KBM-7 (cell line): ENCODE data around the gene SOX5.
"Not testable (repeated sequence)": the region's sequence is repeated elsewhere in the genome, so short reads cannot be mapped to it uniquely, and the experiment has no call there.

Source experiments
- DNase-seq: peaks from one replicate; pipeline ENCODE4 v3.0.0-alpha.2; 2015
- in situ Hi-C: fragments of 300-500 bp; cut with MboI; formaldehyde crosslinking; loops from 2 replicates; pipeline ENCODE4 v1.14.3; 2020; ENCODE audit warnings: low sequenced_read_pairs, low pct_unique_long_range_greater_than_20kb, mixed read lengths

The SOX5 gene

DNA sequence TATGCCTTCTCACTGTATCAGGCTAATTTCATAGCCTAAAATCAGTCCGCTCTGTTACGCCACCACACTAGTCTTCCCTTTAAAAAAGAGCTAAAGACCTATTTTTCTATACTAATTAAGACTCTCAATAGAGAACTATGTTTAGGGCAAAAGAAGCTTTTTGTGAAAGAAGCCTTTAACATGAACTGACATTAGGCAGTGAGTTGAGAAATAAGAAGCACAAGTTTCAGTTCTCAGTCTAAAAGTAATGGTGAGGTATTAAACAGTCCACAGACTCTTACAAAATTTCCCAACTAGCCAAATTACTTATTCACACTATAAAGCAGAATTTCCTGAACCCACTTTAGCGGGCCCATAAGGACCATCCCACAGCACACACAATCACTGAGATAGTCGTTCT, 93.7 kb downstream of the SOX5 start:
- no peak for DNase-seq
- in situ Hi-C loops = no loop called here

DNA sequence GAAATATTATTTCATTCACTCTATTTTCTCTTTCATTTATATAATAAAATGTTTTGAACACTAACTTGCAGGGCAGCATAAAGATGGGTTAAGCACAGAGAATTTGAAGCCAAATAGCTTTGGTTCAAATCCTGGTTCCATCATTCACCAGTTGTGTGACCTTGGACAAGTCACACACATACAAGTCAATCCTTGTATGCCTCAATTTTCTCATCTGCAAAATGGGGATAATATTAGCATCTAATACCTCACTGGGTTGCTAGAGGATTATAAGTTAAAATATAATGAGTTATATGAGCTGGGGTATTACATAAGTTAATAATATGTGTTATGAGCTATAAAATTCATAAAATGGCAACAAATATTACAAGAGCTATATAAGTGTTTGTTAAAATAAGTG, 94.9 kb downstream of the SOX5 start:
- in situ Hi-C loops = no loop called here

DNA sequence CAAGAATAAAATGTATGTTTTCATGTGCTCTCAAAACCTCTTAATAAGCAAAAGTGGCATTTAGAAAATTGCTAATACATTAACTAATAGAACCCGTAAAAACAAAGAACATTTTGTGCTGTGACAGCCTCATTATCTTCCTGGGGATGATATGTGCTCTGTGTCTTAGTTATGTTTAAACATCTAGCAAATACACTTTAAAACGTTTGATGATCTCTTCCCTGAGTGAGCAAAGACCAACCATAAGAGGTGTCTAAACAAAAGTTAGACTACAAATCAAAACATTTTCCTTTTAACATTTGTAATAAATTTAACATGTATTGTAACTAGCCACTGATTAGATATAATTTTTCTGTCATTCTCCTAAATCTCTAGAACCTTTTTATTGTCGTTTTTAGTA, 95.8 kb downstream of the SOX5 start:
- DNase-seq = no peak
- in situ Hi-C loops = no loop called here

More for the DNA sequence above, 94.9 kb downstream of the SOX5 start:
- no peak for DNase-seq

DNA sequence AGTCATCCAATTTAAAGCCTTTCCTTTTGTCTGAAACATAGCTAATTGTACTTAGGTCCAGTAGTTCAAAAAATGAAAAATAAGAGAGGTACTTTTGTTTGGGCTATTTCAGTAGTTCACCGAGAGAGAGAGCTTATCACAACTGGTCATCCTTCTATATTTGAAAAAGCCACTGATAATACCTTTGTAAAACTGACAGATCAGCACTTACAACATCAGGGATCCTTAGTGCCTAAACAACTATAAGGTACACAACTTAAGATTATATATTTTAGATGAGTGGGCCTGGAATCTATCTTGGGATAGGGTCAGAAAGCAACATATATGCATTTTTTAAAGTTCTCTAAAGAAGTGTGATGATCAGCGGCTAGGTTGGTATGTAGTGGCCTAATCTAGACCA, 97.9 kb downstream of the SOX5 start:
- in situ Hi-C loops = no loop called here
- no peak for DNase-seq

DNA sequence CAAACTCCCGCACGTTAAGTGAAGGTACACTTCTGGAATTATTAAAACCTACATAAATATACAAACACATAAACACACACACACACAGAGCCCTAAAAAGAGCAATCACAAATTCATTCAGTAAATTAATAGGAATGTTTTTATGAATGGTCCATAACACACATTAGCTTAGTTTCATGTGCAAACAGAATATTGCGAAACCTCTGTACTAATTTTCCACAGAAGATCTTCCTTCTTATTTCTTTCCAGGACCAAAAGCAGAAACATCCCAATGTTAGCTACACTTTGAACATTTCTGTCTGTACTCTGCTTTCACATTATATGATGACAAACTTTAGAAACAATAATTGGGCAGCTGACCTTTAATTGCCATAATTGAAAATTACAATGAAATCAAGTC, 101.6 kb downstream of the SOX5 start:
- in situ Hi-C loops = no loop called here
- no peak for DNase-seq

DNA sequence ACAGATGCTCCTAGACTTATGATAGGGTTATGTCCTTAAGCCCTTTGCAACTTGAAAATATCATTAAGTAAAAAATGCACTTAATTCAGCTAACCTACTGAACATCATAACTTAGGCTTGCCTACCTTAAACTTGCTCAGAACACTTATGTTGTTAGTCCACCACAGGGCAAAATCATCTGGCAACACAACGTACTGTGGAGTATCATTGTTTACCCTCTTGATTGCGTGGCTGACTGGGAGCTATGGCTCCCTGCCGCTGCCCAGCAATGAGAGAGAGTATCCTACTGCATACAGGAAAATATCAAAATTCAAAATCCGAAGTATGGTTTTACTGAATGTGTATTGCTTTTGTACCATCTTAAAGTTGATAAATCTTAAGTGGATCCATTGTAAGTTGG, 105.5 kb downstream of the SOX5 start:
- in situ Hi-C loops = no loop called here
- DNase-seq = no peak

DNA sequence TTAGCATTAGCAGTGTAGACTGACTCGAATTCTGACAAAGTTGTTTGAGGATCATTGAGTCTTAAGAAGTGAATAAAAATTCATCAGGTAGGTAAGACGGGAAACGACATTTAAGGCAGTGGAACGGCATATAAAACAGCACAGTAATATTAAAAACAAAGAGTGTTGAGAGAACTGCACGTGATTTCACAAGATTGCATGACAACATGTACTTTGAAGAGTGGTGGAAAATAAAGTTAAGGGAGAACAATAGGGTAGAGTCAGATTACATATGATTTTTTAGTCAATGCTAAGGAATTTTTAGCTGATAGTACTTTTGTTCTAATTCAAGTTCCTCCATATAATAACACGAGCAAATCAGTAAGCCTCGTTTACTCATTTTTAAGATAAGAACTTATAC, 115.4 kb downstream of the SOX5 start:
- in situ Hi-C loops = no loop called here

DNA sequence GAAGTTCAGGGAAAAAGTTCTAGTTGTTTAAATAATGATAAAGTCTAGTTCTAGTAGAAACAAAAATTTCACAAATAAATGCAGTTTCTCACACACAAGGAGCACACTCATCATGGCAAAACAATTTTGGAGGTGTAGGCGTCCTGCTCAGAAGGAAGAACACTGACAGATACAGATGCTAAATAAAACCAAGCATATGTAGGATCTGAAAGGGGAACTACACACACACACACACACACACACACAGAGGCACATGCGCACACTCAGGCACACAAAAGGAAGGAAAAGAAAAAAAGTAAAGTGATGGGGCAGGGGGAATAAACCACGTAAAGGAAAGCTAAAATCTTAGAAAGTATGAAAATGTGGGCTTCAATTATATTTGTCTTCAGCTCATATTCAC, 117.7 kb downstream of the SOX5 start:
- in situ Hi-C loops = no loop called here
- DNase-seq = no peak

More for the DNA sequence above, 115.4 kb downstream of the SOX5 start:
- no peak for DNase-seq

DNA sequence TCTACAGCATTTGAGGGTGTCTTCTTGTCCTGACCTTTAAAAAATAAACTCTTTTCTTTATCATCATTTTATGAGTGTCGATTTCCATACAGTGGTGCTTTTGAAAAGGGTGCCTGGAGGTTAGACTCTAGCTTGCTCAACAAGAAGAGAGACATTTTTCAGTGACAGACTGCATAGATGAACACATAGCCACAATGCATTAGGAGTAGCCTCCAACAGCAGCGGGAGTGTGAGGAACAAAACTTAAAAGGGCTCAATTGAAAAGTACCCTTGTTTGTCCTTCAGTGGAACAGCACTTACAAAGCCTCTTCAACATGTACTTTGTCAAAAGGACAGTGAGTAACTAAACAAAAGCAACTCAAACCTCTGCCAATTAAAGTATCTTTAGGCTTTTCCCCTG, 119.3 kb downstream of the SOX5 start:
- in situ Hi-C loops = no loop called here
- no peak for DNase-seq

DNA sequence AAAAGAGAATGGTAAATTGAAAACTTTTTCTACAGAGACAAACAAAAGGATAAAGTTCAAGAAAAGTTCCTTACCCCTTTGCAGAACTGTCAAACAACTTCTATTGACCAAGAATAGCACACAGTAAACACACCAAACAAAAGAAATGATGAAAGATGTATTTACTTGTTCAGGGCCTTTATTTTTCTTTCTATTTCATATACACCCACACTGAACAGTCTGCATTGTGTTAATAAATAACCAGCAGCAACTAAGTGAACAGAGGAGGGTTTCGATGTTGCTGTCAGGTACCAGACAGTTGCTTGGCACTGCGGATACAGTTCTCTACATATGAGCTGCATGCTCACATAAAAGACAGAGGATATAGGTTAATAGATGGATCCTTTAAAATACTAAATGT, 122.1 kb downstream of the SOX5 start:
- in situ Hi-C loops = no loop called here
- DNase-seq = no peak

DNA sequence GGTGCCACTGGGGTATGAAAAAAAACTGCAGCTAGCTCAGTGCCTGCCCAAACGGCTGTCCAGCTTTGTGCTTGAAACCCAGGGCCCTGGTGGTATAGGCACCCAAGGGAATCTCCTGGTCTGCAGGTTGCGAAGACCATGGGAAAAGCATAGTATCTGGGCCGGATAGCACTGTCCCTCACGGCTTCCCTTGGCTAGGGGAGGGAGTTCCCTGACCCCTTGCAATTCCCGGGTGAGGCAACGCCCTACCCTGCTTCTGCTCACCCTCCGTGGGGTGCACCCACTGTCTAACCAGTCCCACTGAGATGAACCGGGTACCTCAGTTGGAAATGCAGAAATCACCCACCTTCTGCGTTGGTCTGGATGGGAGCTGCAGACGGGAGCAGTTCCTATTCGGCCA, 124.3 kb downstream of the SOX5 start:
- in situ Hi-C loops = not testable (repeated sequence)

DNA sequence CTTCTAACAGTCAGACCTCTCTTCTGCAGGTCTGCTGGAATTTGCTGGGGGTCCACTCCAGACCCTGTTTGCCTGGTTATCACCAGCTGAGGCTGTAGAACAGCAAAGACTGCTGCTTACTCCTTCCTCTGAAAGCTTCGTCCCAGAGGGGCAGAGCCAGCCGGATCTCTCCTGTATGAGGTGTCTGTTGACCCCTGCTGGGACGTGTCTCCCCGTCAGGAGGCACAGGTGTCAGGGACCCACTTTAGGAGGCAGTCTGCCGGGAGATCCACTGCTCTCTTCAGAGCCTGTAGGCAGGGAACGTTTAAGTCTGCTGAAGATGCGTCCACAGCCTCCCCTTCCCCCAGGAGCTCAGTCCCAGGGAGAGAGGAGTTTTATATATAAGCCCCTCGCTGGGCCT, 125.1 kb downstream of the SOX5 start:
- DNase-seq = no peak
- in situ Hi-C loops = no loop called here

More for the DNA sequence above, 124.3 kb downstream of the SOX5 start:
- DNase-seq = not testable (repeated sequence)

DNA sequence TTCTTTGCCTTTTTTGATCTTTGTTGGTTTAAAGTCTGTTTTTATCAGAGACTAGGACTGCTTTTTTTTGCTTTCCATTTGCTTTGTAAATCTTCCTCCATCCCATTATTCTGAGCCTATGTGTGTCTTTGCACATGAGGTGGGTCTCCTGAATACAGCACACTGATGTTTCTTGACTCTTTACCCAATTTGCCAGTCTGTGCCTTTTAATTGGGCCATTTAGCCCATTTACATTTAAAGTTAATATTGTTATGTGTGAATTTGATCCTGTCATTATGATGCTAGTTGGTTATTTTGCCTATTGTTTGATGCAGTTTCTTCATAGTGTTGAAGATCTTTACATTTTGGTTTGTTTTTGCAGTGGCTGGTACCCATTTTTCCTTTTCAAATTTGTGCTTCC, 126.6 kb downstream of the SOX5 start:
- DNase-seq, in situ Hi-C loops: not testable (repeated sequence)

DNA sequence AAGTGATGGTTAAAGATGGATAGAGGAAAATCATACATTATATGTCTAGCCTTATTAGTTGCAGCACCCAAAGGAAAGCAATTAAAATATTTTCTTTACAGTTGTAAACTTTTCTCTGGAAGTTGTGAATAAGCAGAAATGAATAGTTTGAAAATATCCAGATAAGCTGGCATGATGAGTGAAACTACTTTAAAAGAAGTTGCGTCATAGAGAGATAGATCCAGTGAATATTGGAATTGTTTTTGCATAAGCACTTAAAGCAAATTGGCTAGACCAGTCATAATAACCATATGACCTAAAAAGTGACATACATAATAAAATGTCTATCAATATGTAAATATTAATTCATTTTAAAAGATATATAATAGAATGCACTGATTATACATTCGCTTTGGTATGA, 132.1 kb downstream of the SOX5 start:
- no peak for DNase-seq
- in situ Hi-C loops = no loop called here

DNA sequence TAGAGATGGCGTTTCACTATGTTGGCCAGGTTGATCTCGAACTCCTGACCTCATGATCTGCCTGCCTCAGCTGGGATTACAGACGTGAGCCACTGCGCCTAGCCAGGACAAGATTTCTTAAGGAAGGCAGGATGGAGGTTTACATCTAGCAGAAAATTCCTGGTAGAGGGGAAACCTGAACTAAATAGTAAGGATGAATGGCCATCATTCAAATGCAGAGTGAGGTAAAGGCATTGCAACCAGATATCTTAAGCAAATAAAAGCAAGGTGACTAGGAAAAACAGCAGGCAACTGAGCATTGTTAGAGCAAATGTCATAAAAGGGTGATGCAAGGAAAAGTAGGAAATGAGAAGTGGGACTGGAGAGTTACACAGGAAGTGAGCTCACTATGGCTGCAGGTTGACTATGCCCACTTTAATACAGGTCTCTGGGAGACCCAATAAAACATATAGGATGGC, 133.0 kb downstream of the SOX5 start:
- in situ Hi-C loops = no loop called here
- DNase-seq = no peak

DNA sequence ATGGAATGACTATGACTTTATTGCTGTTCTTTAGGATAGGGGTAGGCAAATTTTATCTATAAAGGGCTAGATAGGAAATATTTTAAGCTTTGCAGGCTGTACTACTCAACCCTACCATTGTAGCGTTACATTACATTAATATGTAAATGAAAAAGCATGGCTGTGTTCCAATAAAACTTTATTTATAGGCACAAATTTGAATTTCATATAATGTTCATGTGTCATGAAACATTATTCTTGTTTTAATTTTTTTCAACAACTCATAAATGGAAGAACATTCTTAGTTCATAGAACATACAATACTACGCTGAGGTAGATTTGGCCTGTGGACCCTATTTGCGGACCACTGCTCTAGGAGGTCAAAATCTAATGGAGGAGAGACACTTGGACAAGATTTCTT, 133.7 kb downstream of the SOX5 start:
- in situ Hi-C loops = no loop called here
- no peak for DNase-seq

DNA sequence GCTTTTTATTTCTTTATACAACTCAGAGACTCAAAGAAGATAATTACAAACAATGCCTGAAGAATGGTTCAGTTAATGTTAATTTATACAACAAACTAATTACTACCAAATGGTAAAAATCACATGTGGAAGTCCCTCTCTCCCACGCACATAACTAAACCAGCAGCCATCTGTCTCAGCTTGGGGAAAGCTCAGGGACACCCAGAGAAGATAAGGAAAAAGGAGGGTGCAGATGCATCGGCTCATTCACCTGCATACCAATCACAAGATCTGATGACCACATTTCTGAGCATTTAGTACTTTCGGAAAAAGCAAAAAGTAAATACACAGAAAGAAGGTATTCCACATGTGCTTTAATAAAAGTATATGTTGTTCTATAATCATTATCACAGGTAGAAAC, 136.3 kb downstream of the SOX5 start:
- DNase-seq = no peak
- in situ Hi-C loops = no loop called here

DNA sequence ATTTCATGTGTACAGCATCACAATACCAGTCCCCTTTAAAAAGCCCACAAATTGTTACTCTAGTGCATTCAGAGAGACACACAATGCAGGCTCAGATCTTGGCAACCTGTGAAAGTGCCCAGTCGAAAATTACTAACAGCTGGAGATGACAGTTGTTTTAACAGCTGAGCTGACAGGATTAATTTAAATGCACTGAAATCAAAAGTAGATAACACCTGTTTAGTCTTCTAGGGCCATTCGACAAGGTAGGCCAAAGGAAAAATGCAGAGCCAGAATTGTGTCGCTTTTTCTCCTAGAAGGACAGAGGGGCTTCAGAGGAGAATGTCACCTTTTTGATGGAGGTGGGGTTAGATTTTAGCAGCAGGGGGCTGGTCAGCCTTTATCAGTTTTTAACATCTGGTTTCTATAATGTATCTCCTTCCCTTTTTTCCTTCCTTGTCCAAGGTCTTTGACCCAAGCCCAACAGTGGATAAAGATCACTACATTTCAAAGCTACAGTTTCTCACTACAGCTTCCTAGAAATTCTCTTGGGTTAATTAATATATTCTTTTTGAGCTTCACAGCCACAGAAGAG, 139.1 kb downstream of the SOX5 start:
- DNase-seq = peak; percentile 40
- in situ Hi-C loops = no loop called here

DNA sequence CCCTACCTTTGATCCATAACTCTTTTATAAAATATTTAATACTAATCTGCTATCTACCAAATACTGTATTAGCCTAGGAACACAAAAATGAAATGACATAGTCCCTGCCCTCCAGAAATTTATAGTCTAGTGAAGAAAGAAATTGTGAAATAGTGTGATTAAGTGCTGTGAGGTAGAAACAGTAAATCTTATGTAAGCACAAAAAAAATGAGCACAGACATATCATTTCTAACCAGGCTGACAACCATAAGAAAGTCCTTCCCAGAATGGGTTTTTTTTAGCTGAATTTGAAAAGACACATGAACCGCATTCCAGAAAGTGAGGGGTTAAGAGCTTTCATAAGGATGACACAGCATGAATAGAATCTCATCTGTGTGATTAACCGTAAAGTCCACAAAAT, 145.9 kb downstream of the SOX5 start:
- no peak for DNase-seq
- in situ Hi-C loops = no loop called here

DNA sequence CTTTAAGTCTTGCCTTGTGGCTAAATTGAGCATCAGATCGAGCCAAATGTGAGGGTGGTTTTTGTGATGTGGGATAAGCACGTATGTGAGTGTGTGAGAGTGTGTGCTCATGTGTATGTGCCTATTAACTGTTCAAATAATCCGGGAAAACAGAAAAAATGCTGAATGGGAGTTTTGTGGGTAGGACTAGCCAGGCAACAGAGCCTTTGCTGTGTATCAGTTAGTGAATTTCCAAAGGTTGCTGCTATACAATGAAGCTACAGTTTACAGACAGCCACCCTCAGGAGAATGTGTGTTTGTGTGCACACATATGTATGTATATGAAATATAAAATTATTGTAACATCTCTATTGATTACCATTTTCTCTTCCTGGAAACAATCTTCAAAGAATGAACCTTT, 154.0 kb downstream of the SOX5 start:
- in situ Hi-C loops = no loop called here
- DNase-seq = no peak

DNA sequence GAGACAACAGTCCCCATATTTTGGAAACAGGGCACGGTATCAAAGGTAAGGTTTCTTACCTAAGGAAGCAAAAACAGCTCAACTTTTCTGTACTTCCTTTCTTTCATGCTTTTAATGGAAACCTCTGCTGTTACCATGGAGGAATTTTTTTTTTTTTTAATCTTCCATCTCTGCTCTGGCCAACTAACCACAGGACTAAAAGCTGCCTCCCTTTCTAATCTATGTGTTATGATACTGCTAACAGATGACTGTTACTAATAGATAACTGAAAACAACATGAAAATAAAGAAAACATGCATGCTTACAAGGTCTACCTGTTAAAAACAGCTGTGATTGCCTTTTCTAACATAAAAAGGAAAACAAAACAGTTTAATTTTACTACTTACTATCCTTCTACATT, 168.4 kb downstream of the SOX5 start:
- in situ Hi-C loops = no loop called here
- DNase-seq = no peak

DNA sequence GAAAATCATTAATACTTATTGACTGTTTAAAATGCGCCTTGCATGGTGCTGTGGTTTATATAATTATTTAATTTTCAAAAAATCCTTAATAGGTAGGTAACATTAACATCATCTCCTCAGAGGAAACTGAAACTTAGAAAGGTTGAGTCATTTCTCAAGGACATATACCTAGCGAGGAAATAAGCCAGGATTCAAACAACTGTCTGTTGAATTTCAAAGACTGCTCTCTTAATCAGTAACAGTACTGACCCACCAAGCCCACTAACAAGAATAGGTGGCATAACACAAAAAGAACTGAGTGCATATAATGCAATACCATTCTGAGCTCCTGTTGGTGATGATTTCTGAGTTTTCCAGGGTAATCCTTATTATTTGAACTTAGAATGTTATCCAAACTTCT, 174.3 kb downstream of the SOX5 start:
- in situ Hi-C loops = no loop called here

More for the DNA sequence above, 174.3 kb downstream of the SOX5 start:
- DNase-seq = no peak
